Esophagus (tissue), 2 donors: ENCODE data around the gene RAD9B. TPM values are rescaled to one million over a fixed set of nuclear protein-coding genes. Genes with fewer than 3 reads are reported as not detected.
"Not testable (repeated sequence)": the region's sequence is repeated elsewhere in the genome, so short reads cannot be mapped to it uniquely, and the experiment has no call there.

Source experiments
- H3K27ac ChIP-seq, 2 donors: one replicate each; pipeline ENCODE4 v1.5.1; 2013; ENCODE audit warnings: low read depth in 2 of 2, mild to moderate bottlenecking in 2 of 2, inconsistent platforms in 1 of 2, low read length in 1 of 2, moderate library complexity in 1 of 2
- H3K27me3 ChIP-seq, 2 donors: one replicate each; pipeline ENCODE4 v1.6.1; 2013; ENCODE audit warnings: low read length in 2 of 2, control low read depth in 1 of 2, mild to moderate bottlenecking in 1 of 2; ENCODE audit not compliant: insufficient read depth in 2 of 2, control insufficient read depth in 1 of 2
- H3K36me3 ChIP-seq, 2 donors: one replicate each; pipeline ENCODE4 v1.6.1; 2013; ENCODE audit warnings: low read length in 1 of 2; ENCODE audit not compliant: control insufficient read depth in 2 of 2, insufficient read depth in 2 of 2
- H3K4me1 ChIP-seq, 2 donors: one replicate each; pipeline ENCODE4 v1.6.1; 2013; ENCODE audit warnings: low read length in 1 of 2; ENCODE audit not compliant: control insufficient read depth in 2 of 2, insufficient read depth in 2 of 2
- H3K4me3 ChIP-seq, 2 donors: one replicate each; pipeline ENCODE4 v1.5.1; 2013; ENCODE audit warnings: low read length in 2 of 2, mild to moderate bottlenecking in 2 of 2, low read depth in 1 of 2, moderate library complexity in 1 of 2
- H3K9me3 ChIP-seq, 2 donors: one replicate each; pipeline ENCODE4 v1.6.1; 2013; ENCODE audit warnings: mild to moderate bottlenecking in 2 of 2, low read depth in 1 of 2, low read length in 1 of 2, moderate library complexity in 1 of 2; ENCODE audit not compliant: control insufficient read depth in 2 of 2, insufficient read depth in 1 of 2
- WGBS, 2 donors: extraction: QIAGEN DNeasy Blood & Tissue Kit; methylation state at CpG; one replicate each; pipeline ENCODE4 v1.1.7; 2013; 5-methylcytosine and 5-hydroxymethylcytosine counted together
- polyA plus RNA-seq, 2 donors: library from polyadenylated mRNA; stranded (reverse); fragments of 200-250 nt; gene quantifications; one replicate each; pipeline ENCODE4 v1.2.3, GENCODE V29; 2013
- donor health status: healthy with polysubstance abuse.
- donor health status: Bipolar disorder and iron deficiency.

RAD9B gene
- polyA plus RNA-seq, 2 donors: 0.20 to 0.28 TPM

DNA sequence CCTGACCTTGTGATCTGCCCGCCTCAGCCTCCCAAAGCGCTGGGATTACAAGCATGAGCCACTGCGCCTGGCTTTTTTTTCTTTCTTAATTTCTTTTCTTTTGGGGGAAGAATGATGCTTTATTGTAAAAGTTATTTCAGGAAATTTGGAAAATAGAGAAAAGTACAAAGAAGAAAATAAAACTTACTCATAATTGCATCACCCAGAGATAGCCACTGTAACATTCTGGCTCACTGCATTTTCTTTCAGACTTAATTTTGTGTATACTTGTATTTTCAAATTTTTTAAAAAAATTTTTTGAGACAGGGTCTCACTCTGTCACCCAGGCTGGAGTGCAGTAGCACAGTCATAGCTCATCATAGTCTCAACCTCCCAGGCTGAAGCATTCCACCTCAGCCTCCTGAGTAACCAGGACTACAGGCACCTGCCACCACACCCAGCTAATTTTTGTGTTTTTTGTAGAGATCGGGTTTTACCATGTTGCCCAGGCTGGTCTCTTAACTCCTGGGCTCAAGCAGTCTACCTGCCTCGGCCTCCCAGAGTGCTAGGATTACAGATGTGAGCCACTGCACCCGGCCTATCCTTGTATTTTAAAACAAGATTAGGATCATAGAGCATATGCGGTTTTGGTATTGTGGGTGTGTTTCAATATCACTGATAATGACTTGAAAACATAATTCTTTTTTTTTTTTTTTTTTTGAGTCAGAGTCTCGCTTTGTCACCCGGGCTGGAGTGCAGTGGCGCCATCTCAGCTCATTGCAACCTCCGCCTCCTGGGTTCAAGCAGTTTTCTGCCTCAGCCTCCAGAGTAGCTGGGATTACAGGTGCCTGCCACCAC lies 19.0 kb downstream of the RAD9B start:
- not testable (repeated sequence) for H3K27me3 ChIP-seq, H3K27ac ChIP-seq, H3K4me1 ChIP-seq, H3K4me3 ChIP-seq, H3K36me3 ChIP-seq, H3K9me3 ChIP-seq
- WGBS, 2 donors: 86 to 88% methylated on average over 11 of the region's 11 CpGs

DNA sequence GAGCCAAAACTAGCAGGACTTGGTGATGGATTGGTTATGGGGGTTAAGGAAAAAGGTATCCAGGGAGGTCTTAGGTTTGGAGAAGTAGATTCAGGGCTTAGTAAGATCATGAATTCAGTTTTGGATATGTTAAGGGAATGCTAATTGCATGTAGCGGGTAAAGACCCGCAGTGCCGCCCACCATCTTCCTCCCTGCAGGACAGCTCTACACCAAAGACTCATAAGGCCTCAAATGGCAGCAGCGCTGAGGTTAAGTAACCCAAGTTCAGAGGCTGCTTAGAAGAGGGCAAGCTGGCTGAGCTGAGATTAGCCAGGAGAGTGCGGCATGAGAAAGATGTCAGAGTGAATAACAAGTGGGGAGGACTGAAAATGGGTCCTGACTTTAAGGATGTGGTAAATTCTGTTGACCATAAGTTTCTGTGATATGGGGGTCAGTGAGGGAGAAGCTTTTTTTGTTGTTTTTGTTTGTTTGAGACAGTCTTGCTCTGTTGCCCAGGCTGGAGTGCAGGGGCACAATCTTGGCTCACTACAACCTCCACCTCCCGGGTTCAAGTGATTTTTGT lies 26.2 kb downstream of the RAD9B start:
- WGBS, 2 donors: 93 to 97% methylated on average over 6 of the region's 6 CpGs
- no peaks in the 10 kb centered on the region for H3K36me3 ChIP-seq
- peaks cover 0 to 5% of the 10 kb centered on the region in 2 donors for H3K4me1 ChIP-seq
- no peak overlapping the region for H3K27ac ChIP-seq
- H3K9me3 ChIP-seq: no peaks in the 10 kb centered on the region
- no peak overlapping the region for H3K4me3 ChIP-seq
- H3K27me3 ChIP-seq: no peaks in the 10 kb centered on the region

DNA sequence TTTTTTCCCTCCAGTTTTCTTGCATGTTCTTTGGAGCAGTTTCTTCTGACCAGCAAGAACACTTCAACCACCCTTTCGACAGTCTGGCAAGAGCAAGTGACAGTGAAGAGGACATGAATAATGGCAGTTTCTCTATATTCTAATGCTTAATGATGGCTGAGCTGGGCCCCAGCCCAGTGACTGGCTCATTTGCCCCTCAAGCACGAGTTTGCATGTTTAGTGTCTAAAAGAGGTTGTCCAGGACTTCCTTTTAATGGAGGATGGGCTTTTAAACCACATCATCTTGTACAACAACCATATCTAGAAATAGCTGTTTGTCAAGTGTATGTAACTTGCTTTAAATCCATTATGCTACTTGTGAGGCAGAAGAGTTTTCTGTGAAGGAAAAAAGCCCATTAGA lies 28.4 kb downstream of the RAD9B start:
- WGBS, 2 donors: 50 to 62% methylated on average over 2 of the region's 2 CpGs
- no peak overlapping the region for H3K4me3 ChIP-seq
- H3K36me3 ChIP-seq: no peaks in the 10 kb centered on the region
- no peaks in the 10 kb centered on the region for H3K27me3 ChIP-seq
- H3K9me3 ChIP-seq: no peaks in the 10 kb centered on the region
- peaks cover 0 to 5% of the 10 kb centered on the region in 2 donors for H3K4me1 ChIP-seq
- H3K27ac ChIP-seq: no peak overlapping the region

DNA sequence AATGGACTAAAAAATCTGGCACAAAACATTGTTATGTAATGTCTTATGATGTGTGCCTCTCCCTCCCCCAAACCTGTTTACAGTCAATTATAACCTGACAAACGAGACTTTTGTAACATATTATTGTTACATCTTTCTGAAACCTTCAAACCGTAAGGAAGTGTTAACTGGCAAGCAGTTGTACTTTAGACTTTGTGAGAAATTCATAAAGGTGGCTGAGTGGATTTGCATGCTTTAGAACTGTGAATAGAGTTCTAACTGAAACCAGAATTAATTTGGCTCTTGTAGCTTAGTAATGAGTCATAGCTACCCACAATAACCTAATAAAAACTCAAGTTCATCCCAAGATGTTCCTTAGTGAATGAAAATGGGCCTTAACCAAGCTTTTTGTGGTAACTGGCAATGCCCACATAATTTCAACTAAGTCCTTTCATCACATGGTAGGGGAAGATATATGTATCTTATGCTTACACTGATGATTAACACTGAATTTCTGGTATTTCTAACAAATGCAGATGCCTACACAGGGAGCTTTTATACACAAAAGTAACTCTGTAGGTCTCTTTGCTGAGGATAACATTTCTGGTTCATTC lies 29.7 kb downstream of the RAD9B start:
- 29 to 33% methylated on average over 2 of the region's 2 CpGs for WGBS, 2 donors
- H3K36me3 ChIP-seq: peaks cover 2 to 6% of the 10 kb centered on the region in 2 donors
- peak overlapping the region; percentile 60 to 69 for H3K27ac ChIP-seq

DNA sequence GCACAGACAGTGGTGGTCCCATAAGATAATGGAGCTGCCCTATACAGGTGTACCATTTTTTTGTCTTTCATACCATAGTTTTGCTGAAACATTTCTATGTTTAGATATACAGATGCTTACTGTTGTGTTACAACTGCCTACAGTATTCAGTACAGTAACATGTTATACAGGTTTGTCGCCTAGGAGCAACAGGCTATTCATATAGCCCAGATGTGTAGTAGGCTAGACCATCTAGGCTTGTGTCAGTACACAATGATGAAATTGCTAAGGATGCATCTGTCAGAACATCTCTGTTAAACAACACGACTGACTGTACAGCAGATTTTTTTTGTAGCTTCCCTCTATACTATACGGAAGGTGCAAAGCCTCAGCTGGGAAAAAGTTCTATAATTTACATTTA lies 30.5 kb downstream of the RAD9B start:
- Histone ChIP-seq H3K27me3 (no peaks in the 10 kb centered on the region), H3K27ac (peak overlapping the region; percentile 60 to 69), H3K4me1 (peaks cover 2 to 8% of the 10 kb centered on the region in 2 donors), H3K36me3 (peaks cover 2 to 7% of the 10 kb centered on the region in 2 donors), H3K9me3 (no peaks in the 10 kb centered on the region), H3K4me3 (no peak overlapping the region)
- 68 to 72% methylated on average over 3 of the region's 3 CpGs for WGBS, 2 donors

More for the DNA sequence above, 29.7 kb downstream of the RAD9B start:
- H3K4me1 ChIP-seq: peaks cover 2 to 5% of the 10 kb centered on the region in 2 donors
- H3K27me3 ChIP-seq: no peaks in the 10 kb centered on the region
- H3K4me3 ChIP-seq: no peak overlapping the region
- H3K9me3 ChIP-seq: no peaks in the 10 kb centered on the region

DNA sequence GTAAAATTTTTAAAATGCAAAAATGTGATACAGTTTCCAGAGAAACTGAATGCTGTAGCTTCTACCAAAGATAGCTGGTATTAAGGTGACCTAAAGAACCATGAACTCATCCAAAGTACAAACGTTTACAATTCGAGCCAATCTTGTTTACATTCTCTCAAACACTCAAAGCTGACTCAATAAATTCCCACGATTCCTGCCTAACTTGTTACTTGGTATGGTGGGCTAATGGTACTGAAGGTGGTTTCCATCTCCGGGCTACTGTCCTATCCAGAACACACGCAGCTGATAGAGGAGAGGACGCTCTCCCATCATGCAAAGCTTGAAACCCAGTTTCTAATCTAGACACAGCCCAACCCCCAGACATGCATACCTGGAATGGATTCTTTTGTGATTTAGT lies 31.5 kb downstream of the RAD9B start:
- Histone ChIP-seq H3K4me3 (no peak overlapping the region), H3K9me3 (no peaks in the 10 kb centered on the region), H3K27me3 (no peaks in the 10 kb centered on the region), H3K36me3 (peaks cover 2 to 11% of the 10 kb centered on the region in 2 donors), H3K27ac (no peak overlapping the region), H3K4me1 (peaks cover 2 to 11% of the 10 kb centered on the region in 2 donors)
- whole genome bisulfite sequencing, 2 donors: 56 to 63% methylated on average over 6 of the region's 6 CpGs

DNA sequence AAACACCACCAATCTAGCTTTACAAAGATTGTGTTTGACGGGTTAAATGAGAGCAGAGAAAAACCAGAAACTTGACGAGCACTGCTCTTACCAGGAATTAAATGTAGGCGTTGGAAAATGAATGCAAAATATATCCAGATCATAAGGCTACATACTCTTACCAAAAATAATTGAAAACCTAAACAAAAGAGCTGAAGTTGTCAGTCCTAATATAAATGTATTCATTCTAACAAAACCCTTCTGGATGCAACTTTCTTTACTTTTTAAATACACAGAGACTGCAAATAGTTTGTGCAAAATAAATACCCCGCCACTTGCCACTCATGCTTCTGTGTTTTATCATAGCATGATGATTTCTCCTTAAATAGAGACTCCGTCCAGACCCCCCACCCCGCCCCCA lies 32.7 kb downstream of the RAD9B start:
- Histone ChIP-seq H3K9me3 (no peaks in the 10 kb centered on the region), H3K27me3 (no peaks in the 10 kb centered on the region), H3K4me3 (no peak overlapping the region), H3K27ac (no peak overlapping the region), H3K4me1 (peaks cover 3 to 11% of the 10 kb centered on the region in 2 donors), H3K36me3 (peaks cover 2 to 11% of the 10 kb centered on the region in 2 donors)
- WGBS, 2 donors: 78 to 81% methylated on average over 6 of the region's 6 CpGs

DNA sequence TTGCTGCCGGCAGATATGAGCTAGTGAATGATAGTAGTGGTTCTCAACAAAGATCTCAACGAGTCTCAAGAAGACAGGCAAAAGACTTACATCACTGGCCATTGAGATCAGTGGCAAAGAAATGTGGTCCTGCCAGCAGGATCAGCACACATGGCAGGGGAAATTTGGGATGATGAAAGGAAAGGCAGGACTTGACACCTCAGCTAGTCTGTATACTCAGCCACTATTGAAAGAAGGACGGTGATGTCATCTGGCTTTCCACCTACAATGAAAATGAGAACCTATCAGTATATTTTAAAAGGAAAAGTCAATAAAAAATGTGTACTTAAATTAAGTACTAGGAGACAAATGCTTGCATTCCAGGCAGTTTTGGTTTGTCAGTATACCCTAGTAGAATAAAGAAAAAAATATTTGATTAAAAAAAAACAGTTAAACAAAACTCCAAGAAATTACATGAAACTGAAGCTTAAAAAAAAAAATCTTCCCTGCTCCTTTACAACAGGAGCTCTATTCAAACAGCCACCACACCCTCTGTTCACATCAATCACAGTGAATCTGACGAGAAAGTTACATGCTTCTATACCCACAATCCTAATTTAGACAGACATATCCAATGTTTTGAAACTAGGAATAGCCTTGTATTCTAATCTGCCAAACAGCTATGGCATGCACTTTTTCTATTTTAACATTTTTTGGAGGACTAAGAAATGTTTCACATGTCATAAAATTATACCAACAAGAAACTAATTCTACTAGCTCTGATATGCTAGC lies 34.9 kb downstream of the RAD9B start:
- H3K9me3 ChIP-seq: no peaks in the 10 kb centered on the region
- H3K27me3 ChIP-seq: no peaks in the 10 kb centered on the region
- H3K27ac ChIP-seq: peak overlapping the region; percentile 88 to 90
- peaks cover 3 to 9% of the 10 kb centered on the region in 2 donors for H3K4me1 ChIP-seq
- 53 to 65% methylated on average over 4 of the region's 4 CpGs for WGBS, 2 donors
- H3K4me3 ChIP-seq: no peak overlapping the region
- peaks cover 2 to 11% of the 10 kb centered on the region in 2 donors for H3K36me3 ChIP-seq
